Stimulated activated naive CD8-positive, alpha-beta T cell treated with anti-CD3 and anti-CD28 coated beads, Interleukin-15, Interleukin-2, amounts not matched to agents 100 ng/mL and 50 ng/mL, for 24 hours (primary cell): ENCODE results near the gene CDHR3.

Experiments
- H3K27ac Mint-ChIP-seq: one replicate; pipeline ENCODE4 v1.8.0; 2021; ENCODE audit warnings: mild to moderate bottlenecking, mixed read lengths
- H3K27me3 Mint-ChIP-seq: one replicate; pipeline ENCODE4 v1.8.0; 2021; ENCODE audit warnings: mixed read lengths
- H3K36me3 Mint-ChIP-seq: one replicate; pipeline ENCODE4 v1.8.0; 2021; ENCODE audit warnings: low read depth, mixed read lengths
- H3K4me1 Mint-ChIP-seq: one replicate; pipeline ENCODE4 v1.8.0; 2021; ENCODE audit warnings: low read depth, mixed read lengths
- H3K4me3 Mint-ChIP-seq: one replicate; pipeline ENCODE4 v1.8.0; 2021; ENCODE audit warnings: mild to moderate bottlenecking, mixed read lengths
- H3K9me3 Mint-ChIP-seq: one replicate; pipeline ENCODE4 v1.8.0; 2021; ENCODE audit warnings: mixed read lengths

CDHR3 gene

DNA sequence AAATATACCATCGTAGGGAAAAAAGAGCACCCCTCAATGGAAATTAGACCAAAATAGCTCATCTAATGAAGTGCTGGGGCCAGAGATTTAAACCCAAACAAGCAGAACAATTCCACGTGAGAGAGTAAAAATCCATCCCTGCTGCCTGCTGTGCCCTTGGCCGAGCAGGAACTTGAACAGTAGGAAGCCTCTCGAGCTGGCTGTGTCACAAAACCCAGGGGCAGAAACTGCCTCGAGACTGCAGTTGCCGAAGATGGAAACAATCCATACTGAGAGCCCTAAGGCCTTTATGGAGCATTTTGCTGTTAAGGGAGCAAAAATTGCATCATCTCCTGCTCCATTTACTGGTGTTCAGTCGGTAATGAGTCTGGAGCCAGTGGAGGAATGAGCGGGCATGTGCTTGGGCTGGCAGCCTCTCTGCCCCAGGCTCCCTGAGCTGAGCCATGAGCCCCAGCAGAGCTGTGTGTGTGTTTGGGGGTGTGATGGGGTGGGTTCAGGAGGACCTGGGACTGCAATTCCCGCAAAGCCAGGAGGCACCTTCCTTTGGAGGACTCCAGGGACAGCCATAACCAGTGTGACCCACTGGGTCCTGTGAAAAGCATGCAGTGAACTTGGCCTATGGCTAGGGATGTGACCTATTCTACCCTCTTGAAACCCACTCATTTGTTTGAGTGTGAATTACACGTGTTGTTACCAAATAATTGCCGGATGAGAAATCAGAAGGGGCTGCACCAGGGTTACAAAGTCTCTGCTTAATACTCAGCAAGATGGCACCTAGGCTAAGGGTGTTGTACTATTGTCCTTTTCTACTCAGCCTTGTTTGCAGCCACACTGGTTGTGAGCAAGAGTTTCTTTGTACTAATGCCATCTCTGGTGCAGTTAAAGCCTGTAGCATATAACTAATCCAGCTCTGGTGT lies 58.3 kb downstream of the CDHR3 start:
- peak overlapping the region; percentile 67 for H3K4me3 Mint-ChIP-seq
- H3K27me3 Mint-ChIP-seq: peaks cover 8% of the 10 kb centered on the region
- H3K27ac Mint-ChIP-seq: peak overlapping the region; percentile 82
- no peaks in the 10 kb centered on the region for H3K36me3 Mint-ChIP-seq
- no peaks in the 10 kb centered on the region for H3K9me3 Mint-ChIP-seq
- H3K4me1 Mint-ChIP-seq: peaks cover 54% of the 10 kb centered on the region

DNA sequence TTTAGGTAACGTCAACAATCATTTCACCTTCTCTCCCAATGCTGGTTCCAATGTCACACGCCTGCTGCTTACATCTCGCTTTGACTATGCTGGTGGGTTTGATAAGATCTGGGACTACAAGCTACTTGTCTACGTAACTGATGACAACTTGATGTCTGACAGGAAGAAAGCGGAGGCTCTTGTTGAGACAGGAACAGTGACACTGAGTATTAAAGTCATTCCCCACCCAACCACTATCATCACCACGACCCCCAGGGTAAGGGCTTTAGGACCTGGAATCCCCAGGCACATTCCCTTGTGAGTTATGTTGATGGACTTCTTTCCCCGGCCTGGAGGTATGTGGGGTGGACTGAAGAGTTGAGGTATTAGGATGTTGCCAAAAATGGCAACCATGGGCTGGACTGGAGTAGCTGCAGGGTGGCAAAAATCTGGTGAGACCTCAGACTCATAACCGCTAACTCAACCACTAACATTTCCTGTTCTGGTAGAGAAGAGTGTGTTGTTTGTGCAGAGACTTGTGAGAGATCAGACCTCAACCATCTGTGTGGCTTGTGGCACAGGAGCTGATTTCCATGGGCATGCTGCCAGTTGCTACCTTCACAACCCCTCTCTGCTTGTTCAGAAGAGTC lies 59.2 kb downstream of the CDHR3 start:
- H3K4me1 Mint-ChIP-seq: peaks cover 54% of the 10 kb centered on the region

GRCh38 chr7:106023369-106024322 lies 60.6 kb downstream of the CDHR3 start:
- Mint-ChIP-seq H3K4me3 (no peak overlapping the region), H3K9me3 (no peaks in the 10 kb centered on the region), H3K27ac (no peak overlapping the region), H3K36me3 (no peaks in the 10 kb centered on the region), H3K27me3 (peaks cover 8% of the 10 kb centered on the region), H3K4me1 (peaks cover 54% of the 10 kb centered on the region)

More for the DNA sequence above, 59.2 kb downstream of the CDHR3 start:
- H3K36me3 Mint-ChIP-seq: no peaks in the 10 kb centered on the region
- H3K4me3 Mint-ChIP-seq: peak overlapping the region; percentile 67
- H3K9me3 Mint-ChIP-seq: no peaks in the 10 kb centered on the region
- peaks cover 8% of the 10 kb centered on the region for H3K27me3 Mint-ChIP-seq
- H3K27ac Mint-ChIP-seq: peak overlapping the region; percentile 82

GRCh38 chr7:106026101-106026500 lies 63.0 kb downstream of the CDHR3 start:
- H3K27me3 Mint-ChIP-seq: peaks cover 8% of the 10 kb centered on the region
- no peaks in the 10 kb centered on the region for H3K9me3 Mint-ChIP-seq
- H3K4me1 Mint-ChIP-seq: peaks cover 44% of the 10 kb centered on the region
- H3K36me3 Mint-ChIP-seq: no peaks in the 10 kb centered on the region
- H3K4me3 Mint-ChIP-seq: no peak overlapping the region
- no peak overlapping the region for H3K27ac Mint-ChIP-seq

GRCh38 chr7:106029451-106029850 lies 66.4 kb downstream of the CDHR3 start:
- Mint-ChIP-seq H3K36me3 (no peaks in the 10 kb centered on the region), H3K9me3 (no peaks in the 10 kb centered on the region), H3K4me3 (no peak overlapping the region), H3K27ac (no peak overlapping the region), H3K27me3 (peaks cover 7% of the 10 kb centered on the region), H3K4me1 (peaks cover 10% of the 10 kb centered on the region)

DNA sequence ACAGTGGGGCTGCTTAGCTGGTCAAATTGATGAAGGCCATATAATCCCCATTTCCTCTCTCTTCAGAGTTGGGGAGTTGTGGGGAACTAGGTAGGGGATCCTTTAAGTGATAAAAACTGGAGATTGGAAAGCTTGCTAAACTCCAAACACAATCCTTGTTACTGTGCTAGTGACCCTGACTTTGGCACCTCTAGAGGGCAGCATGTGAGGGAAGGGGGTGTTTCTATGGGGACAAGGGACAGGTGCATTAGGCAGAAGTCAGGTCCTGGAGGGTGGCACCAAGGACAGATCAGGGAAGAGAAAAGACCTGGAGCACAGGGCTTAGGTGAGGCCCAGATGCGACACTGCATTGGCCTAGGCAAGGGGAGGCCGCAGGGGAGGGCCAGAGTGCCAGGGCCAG lies 66.9 kb downstream of the CDHR3 start:
- H3K36me3 Mint-ChIP-seq: no peaks in the 10 kb centered on the region
- H3K27ac Mint-ChIP-seq: no peak overlapping the region
- no peaks in the 10 kb centered on the region for H3K9me3 Mint-ChIP-seq
- no peak overlapping the region for H3K4me3 Mint-ChIP-seq
- peaks cover 6% of the 10 kb centered on the region for H3K4me1 Mint-ChIP-seq
- H3K27me3 Mint-ChIP-seq: peaks cover 7% of the 10 kb centered on the region

GRCh38 chr7:106031300-106032035 lies 68.4 kb downstream of the CDHR3 start:
- no peaks in the 10 kb centered on the region for H3K36me3 Mint-ChIP-seq
- no peaks in the 10 kb centered on the region for H3K9me3 Mint-ChIP-seq
- H3K4me3 Mint-ChIP-seq: no peak overlapping the region
- no peaks in the 10 kb centered on the region for H3K4me1 Mint-ChIP-seq
- H3K27me3 Mint-ChIP-seq: peaks cover 5% of the 10 kb centered on the region
- H3K27ac Mint-ChIP-seq: no peak overlapping the region

- Mint-ChIP-seq H3K4me3 (no peak overlapping the region), H3K9me3 (no peaks in the 10 kb centered on the region), H3K27ac (no peak overlapping the region), H3K36me3 (no peaks in the 10 kb centered on the region), H3K27me3 (peaks cover 5% of the 10 kb centered on the region), H3K4me1 (no peaks in the 10 kb centered on the region)
These were observed 69.2 kb downstream of the CDHR3 start for GRCh38 chr7:106032295-106032694.

DNA sequence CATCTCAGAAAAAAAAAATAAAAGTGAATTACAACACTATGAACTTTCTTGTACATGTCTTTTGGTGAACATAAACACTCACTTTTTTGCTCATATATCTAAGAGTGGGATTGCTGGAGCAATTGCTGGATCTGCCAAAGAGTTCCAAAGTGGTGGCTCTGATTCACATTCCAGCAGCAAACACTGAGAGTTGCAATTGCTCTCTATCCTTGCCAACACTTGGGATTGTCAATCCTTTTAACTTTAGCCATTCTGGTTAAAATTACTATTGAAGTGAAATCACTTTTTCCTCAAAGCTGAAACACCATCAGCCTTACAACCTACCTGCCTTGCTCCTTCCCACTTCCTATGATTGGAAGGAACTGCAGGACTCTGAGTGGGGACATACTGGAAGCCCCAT lies 70.7 kb downstream of the CDHR3 start:
- no peaks in the 10 kb centered on the region for H3K36me3 Mint-ChIP-seq
- no peak overlapping the region for H3K27ac Mint-ChIP-seq
- H3K4me1 Mint-ChIP-seq: no peaks in the 10 kb centered on the region
- no peak overlapping the region for H3K4me3 Mint-ChIP-seq
- no peaks in the 10 kb centered on the region for H3K9me3 Mint-ChIP-seq
- H3K27me3 Mint-ChIP-seq: peaks cover 5% of the 10 kb centered on the region

DNA sequence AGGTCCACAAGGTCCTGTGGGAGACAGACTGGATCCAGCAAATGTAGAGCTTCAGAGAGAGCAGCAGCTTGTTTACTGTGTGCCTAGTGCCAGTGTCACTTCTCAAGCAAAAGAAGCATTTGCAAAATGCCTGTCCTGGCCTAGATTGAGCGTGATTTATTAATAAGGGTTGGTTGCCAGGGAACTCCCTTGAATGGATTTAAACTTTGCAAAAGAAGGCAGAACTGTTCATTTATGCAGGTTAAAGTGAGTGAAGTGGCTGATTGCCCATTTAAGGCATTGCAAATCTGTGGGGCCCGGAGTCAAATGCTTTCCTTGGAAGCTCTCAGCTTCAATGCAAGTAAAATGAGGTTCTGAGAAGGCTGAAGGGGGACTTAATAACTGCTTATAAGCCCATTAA lies 71.3 kb downstream of the CDHR3 start:
- Mint-ChIP-seq H3K4me1 (no peaks in the 10 kb centered on the region), H3K27me3 (peaks cover 5% of the 10 kb centered on the region), H3K4me3 (no peak overlapping the region), H3K36me3 (no peaks in the 10 kb centered on the region), H3K9me3 (no peaks in the 10 kb centered on the region), H3K27ac (no peak overlapping the region)

- Mint-ChIP-seq H3K36me3 (no peaks in the 10 kb centered on the region), H3K4me3 (no peak overlapping the region), H3K27ac (no peak overlapping the region), H3K9me3 (no peaks in the 10 kb centered on the region), H3K27me3 (peaks cover 5% of the 10 kb centered on the region), H3K4me1 (peaks cover 2% of the 10 kb centered on the region)
These were observed 72.5 kb downstream of the CDHR3 start for GRCh38 chr7:106035568-106035967.

- Mint-ChIP-seq H3K4me1 (peaks cover 7% of the 10 kb centered on the region), H3K4me3 (no peak overlapping the region), H3K9me3 (no peaks in the 10 kb centered on the region), H3K27ac (no peak overlapping the region), H3K36me3 (no peaks in the 10 kb centered on the region), H3K27me3 (peaks cover 5% of the 10 kb centered on the region)
These were observed 72.9 kb downstream of the CDHR3 start for GRCh38 chr7:106036004-106036403.

GRCh38 chr7:106037489-106038176 lies 74.6 kb downstream of the CDHR3 start:
- H3K9me3 Mint-ChIP-seq: no peaks in the 10 kb centered on the region
- H3K27ac Mint-ChIP-seq: no peak overlapping the region
- H3K27me3 Mint-ChIP-seq: no peaks in the 10 kb centered on the region
- no peak overlapping the region for H3K4me3 Mint-ChIP-seq
- no peaks in the 10 kb centered on the region for H3K36me3 Mint-ChIP-seq
- H3K4me1 Mint-ChIP-seq: peaks cover 23% of the 10 kb centered on the region

- Mint-ChIP-seq H3K4me3 (no peak overlapping the region), H3K9me3 (no peaks in the 10 kb centered on the region), H3K27me3 (no peaks in the 10 kb centered on the region), H3K27ac (no peak overlapping the region), H3K36me3 (no peaks in the 10 kb centered on the region), H3K4me1 (peaks cover 27% of the 10 kb centered on the region)
These were observed 75.2 kb downstream of the CDHR3 start for GRCh38 chr7:106038289-106038688.
